LNCaP clone FGC (cell line): ENCODE results near the gene CADPS.

Source experiments
- DNase-seq: peaks from one replicate; pipeline ENCODE4 v3.0.0-alpha.2; 2011; ENCODE audit warnings: low read depth
- H3K4me3 ChIP-seq: 2 replicates; pipeline ENCODE4 v1.5.1; 2011; ENCODE audit warnings: mild to moderate bottlenecking, low read depth, low read length, control low read depth
- TF ChIP-seq, protein P1 (sequence below): IDR thresholded peaks from 2 replicates; pipeline ENCODE4 v1.5.1; 2012; ENCODE audit warnings: mild to moderate bottlenecking; ENCODE audit not compliant: control insufficient read depth, insufficient read depth; ENCODE audit errors: extremely low read depth

Gene CADPS

DNA sequence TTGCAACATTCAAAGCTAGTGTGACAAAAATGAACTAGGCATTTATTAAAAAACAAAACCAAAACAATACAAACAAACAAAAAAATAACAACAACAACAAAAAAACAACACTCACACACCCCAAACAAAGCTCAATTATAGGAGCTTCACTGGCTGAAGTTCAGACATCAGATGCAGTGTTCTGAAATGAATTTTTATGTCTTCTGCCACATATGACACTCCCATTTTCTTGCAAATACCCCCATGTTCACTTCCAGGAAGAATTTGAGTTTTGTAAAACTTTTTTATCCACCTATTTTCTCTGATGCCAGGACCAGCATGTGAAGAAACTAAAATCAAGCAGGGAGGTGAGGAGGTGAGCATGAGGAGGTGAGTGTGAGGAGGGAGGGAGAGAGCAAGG, 113.9 kb downstream of the CADPS start:
- no peak overlapping the region for H3K4me3 ChIP-seq
- DNase-seq: no peak
- TF ChIP-seq, protein P1, sequence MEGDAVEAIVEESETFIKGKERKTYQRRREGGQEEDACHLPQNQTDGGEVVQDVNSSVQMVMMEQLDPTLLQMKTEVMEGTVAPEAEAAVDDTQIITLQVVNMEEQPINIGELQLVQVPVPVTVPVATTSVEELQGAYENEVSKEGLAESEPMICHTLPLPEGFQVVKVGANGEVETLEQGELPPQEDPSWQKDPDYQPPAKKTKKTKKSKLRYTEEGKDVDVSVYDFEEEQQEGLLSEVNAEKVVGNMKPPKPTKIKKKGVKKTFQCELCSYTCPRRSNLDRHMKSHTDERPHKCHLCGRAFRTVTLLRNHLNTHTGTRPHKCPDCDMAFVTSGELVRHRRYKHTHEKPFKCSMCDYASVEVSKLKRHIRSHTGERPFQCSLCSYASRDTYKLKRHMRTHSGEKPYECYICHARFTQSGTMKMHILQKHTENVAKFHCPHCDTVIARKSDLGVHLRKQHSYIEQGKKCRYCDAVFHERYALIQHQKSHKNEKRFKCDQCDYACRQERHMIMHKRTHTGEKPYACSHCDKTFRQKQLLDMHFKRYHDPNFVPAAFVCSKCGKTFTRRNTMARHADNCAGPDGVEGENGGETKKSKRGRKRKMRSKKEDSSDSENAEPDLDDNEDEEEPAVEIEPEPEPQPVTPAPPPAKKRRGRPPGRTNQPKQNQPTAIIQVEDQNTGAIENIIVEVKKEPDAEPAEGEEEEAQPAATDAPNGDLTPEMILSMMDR: no peak

DNA sequence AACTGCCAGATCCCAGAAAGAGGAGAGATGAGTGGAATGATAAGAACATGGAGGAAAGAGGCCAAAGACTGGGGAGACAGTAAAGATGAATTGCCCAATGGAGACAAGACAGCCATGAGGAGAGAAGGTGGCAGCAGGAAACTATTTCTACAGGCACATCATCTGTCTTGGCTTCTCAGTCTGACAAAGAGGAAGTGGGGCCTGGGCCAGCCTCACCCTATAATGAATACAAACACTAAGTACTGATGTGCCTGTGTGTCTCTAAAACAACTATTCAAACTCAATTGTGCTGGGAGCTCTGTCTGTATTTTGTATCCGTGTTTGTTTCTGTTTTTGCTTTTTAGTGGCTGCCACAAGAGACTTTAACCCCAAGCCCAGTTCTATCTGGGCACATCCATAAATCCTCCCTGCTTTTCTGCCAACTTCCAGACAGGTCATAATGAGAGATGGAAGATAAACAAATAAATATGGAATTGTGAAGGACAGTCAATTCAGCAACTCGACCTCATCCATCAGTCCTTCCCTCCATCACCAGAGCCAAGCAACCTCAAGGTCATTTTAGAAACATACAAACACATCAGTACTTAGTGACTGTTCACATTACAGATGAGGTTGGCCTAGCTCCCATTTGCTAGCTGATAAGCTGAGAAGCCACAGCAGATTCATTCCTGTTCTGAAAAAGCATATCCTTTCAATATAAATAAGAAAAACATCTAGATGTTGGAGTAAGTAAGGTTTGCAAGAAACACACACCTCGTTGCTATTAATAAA, 116.7 kb downstream of the CADPS start:
- TF ChIP-seq, protein P1: no peak
- no peak overlapping the region for H3K4me3 ChIP-seq
- no peak for DNase-seq

DNA sequence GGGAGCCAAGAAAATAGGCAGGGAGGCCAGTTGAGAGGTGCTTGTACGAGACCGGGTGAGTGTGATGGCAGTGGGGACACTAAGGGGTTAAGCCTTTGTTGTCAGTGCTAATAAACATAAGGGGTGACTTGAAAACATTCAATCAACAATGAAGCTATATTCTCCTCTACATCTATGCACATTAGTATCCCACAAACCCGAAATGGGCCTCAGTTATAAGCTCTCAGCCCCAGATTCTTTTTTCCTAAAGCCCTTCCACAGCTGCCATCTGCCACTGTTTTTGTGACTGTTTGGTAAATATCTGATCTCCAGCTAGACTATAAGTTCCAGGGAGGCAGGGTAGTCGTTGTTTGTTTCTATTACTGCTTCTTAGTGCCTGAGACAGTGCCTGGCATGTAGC, 118.2 kb downstream of the CADPS start:
- H3K4me3 ChIP-seq: no peak overlapping the region
- DNase-seq: no peak
- TF ChIP-seq, protein P1: no peak

DNA sequence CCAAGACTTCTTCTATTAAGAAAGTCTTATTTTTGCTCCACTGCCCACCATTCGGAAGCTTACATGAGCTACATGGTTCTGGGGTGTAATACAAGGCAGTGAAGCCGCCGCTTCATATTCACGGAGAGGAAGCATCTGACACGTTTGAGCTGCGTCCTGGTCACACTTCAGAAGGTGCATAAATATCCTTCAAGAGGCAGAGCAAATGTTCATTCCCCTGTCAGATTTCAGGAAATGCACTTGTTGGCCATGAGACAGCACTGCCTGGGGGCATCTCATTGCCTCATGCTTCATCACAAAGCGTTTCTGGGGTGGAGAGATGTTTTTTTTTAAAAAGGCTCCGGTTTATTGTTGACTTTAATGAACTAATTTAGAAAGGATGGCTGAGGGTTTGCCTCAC, 119.9 kb downstream of the CADPS start:
- no peak for DNase-seq
- TF ChIP-seq, protein P1: no peak
- no peak overlapping the region for H3K4me3 ChIP-seq

DNA sequence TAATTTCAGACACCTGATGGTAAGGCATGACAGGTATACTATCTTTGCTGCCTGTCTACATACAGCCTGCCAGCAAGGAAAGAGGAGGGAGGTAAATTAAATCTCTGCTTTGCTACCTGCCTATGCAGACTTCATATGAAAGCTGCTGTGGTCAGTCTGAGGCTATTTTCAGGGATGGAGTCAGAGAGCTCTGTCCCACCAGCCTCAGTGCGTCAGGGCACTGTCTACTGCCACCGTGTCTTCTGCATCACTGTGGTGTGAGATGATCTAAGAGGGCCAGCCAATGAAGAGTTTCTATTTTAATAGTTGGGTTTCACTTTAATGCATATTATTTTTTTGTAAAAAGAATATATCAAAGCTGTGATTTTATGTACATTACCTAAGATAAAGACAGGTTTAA, 125.6 kb downstream of the CADPS start:
- TF ChIP-seq, protein P1: no peak
- DNase-seq: no peak
- H3K4me3 ChIP-seq: no peak overlapping the region

DNA sequence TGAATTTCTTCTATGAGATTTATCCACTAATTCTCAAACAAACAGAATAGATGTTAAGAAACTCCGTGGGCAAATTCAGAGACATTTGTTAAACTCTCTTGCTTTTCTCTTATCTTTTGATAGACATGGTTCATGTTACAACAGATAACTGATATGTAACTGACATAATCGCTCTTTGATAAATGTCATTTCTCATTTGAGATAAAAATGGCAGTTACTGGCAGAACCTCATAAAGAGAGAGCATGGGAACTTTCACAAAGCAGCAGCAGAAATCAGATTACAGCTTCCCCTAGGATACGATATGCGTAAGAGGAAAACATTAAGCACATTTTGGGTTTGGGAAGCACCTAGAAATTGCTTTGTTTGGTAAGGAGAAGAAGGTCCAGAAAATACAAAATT, 126.1 kb downstream of the CADPS start:
- H3K4me3 ChIP-seq: no peak overlapping the region
- TF ChIP-seq, protein P1: no peak
- DNase-seq: no peak

DNA sequence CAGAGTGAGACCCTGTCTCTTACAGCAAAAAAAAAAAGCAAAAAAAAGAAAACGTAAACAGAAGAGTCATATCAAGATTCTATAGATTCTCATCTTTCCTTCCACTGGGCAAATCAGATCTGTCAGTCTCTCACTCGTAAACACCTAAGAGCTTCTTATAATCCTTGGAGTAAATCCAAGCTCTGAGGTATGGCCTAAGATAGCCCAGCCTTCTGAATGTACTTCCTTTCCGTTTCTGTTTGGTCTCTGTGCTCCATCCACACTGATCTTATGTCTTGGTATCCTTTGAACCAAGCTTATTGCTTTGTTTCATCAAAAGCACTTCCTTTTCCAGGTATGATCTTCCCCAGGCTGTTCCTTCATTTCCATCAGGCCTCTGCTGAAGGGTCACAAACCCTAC, 137.8 kb downstream of the CADPS start:
- no peak overlapping the region for H3K4me3 ChIP-seq
- DNase-seq: no peak
- TF ChIP-seq, protein P1: no peak
